ENCODE data around the gene WBP1L. TPM values are rescaled to one million over a fixed set of nuclear protein-coding genes. Genes with fewer than 3 reads are reported as not detected.

WBP1L gene
- total and polyA plus RNA-seq, 4 donors: 19.1 to 52.3 (median 45.2) TPM

DNA sequence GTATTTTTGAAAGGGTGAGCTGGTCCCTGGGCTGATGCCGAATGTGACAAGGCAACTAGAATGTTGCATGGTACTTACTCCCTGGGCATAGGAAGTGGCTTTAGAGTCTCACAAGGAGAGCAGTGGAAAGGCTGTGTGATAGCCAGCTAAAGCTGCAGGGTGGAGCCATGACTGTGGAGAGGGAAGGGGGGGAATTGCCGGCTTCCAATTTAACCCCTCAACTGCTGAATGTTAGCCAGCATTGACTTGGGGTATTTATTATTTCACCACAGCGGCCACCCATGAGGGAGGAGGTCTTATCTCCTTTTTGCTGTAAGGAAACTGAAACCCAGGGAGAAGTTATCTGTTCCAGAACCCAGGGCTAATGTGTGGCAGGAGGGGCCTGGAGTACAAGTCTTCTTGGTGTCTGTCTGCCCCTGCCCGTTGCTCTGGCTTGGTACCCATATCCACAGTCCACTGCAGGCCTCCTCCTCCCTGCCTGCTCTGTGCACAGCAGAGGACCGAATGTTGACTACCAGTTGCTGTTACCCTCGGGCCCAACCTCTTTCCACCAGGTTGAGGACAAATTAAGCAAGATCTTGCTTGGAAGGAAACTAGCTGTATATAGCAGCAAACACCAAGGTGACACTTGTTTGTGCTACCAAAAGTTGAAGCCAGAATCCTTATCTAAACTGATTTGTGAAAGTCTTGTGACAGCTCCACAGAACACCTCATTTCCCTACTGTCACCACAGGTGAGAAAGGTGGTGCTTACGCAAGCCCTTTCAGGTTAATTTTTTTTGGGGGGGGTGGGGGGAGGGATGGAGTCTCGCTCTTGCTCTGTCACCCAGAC lies 37.6 kb downstream of the WBP1L start:
- TF ChIP-seq, protein P1, sequence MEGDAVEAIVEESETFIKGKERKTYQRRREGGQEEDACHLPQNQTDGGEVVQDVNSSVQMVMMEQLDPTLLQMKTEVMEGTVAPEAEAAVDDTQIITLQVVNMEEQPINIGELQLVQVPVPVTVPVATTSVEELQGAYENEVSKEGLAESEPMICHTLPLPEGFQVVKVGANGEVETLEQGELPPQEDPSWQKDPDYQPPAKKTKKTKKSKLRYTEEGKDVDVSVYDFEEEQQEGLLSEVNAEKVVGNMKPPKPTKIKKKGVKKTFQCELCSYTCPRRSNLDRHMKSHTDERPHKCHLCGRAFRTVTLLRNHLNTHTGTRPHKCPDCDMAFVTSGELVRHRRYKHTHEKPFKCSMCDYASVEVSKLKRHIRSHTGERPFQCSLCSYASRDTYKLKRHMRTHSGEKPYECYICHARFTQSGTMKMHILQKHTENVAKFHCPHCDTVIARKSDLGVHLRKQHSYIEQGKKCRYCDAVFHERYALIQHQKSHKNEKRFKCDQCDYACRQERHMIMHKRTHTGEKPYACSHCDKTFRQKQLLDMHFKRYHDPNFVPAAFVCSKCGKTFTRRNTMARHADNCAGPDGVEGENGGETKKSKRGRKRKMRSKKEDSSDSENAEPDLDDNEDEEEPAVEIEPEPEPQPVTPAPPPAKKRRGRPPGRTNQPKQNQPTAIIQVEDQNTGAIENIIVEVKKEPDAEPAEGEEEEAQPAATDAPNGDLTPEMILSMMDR (IDR thresholded peaks at IDR 0.05; ENCODE audit: control extremely low read depth, extremely low read depth): no peak
- Histone ChIP-seq H3K4me1 (ENCODE audit: control insufficient read depth in 5 of 5, insufficient read depth in 5 of 5, low read length in 5 of 5) (peaks cover 40 to 65% (median 49%) of the 10 kb centered on the region in 5 donors), H3K27me3 (ENCODE audit: control insufficient read depth in 3 of 3, insufficient read depth in 3 of 3, low read length in 2 of 3) (no peaks in the 10 kb centered on the region), H3K27ac (ENCODE audit: low read depth in 1 of 2, low read length in 1 of 2) (peak overlapping the region; percentile 78 to 92), H3K36me3 (ENCODE audit: control insufficient read depth in 4 of 4, insufficient read depth in 4 of 4, low read length in 4 of 4) (peaks cover 0 to 3% (median 0%) of the 10 kb centered on the region in 4 donors), H3K4me3 (no peak overlapping the region), H3K9ac (ENCODE audit: insufficient read depth in 1 of 2, low read length in 2 of 2) (peak overlapping the region in 1 of 2 donors; percentile 36), H3K9me3 (ENCODE audit: control insufficient read depth in 4 of 4, insufficient read depth in 3 of 4, low read length in 3 of 4) (no peaks in the 10 kb centered on the region)
- DNase-seq: peak; percentile 69 to 81 (median 78)
- 36 to 48% methylated on average over 8 of the region's 8 CpGs for WGBS, 2 donors
- no peak for ATAC-seq (ENCODE audit: insufficient read depth, low FRiP score)

- Histone ChIP-seq H3K4me1 (ENCODE audit: control insufficient read depth in 5 of 5, insufficient read depth in 5 of 5, low read length in 5 of 5) (peaks cover 37 to 61% (median 54%) of the 10 kb centered on the region in 5 donors), H3K9me3 (ENCODE audit: control insufficient read depth in 4 of 4, insufficient read depth in 3 of 4, low read length in 3 of 4) (no peaks in the 10 kb centered on the region), H3K9ac (ENCODE audit: insufficient read depth in 1 of 2, low read length in 2 of 2) (peak overlapping the region in 1 of 2 donors; percentile 44), H3K36me3 (ENCODE audit: control insufficient read depth in 4 of 4, insufficient read depth in 4 of 4, low read length in 4 of 4) (peaks cover 0 to 3% (median 0%) of the 10 kb centered on the region in 4 donors), H3K4me3 (no peak overlapping the region), H3K27ac (ENCODE audit: low read depth in 1 of 2, low read length in 1 of 2) (peak overlapping the region; percentile 92 to 97), H3K27me3 (ENCODE audit: control insufficient read depth in 3 of 3, insufficient read depth in 3 of 3, low read length in 2 of 3) (no peaks in the 10 kb centered on the region)
- 50 to 65% methylated on average over 6 of the region's 6 CpGs for WGBS, 2 donors
- TF ChIP-seq, protein P1 (IDR thresholded peaks at IDR 0.05; ENCODE audit: control extremely low read depth, extremely low read depth): no peak
- DNase-seq: peak in 2 of 3 donors; percentile 51 to 74
- no peak for ATAC-seq (ENCODE audit: insufficient read depth, low FRiP score)
Observed at GRCh38 chr10:102781921-102782557, 38.3 kb downstream of the WBP1L start.

GRCh38 chr10:102782673-102783551 lies 39.2 kb downstream of the WBP1L start:
- Histone ChIP-seq H3K4me3 (no peak overlapping the region), H3K4me1 (ENCODE audit: control insufficient read depth in 5 of 5, insufficient read depth in 5 of 5, low read length in 5 of 5) (peaks cover 30 to 54% (median 52%) of the 10 kb centered on the region in 5 donors)
- DNase-seq: peak; percentile 58 to 87 (median 79)

More at GRCh38 chr10:102782673-102783551, 39.2 kb downstream of the WBP1L start:
- TF ChIP-seq, protein P1 (IDR thresholded peaks at IDR 0.05; ENCODE audit: control extremely low read depth, extremely low read depth): no peak
- peak overlapping the region in 1 of 2 donors; percentile 16 for H3K9ac ChIP-seq (ENCODE audit: insufficient read depth in 1 of 2, low read length in 2 of 2)
- ATAC-seq (ENCODE audit: insufficient read depth, low FRiP score): peak; percentile 76
- 26 to 44% methylated on average over 18 of the region's 18 CpGs for WGBS, 2 donors
- H3K27ac ChIP-seq (ENCODE audit: low read depth in 1 of 2, low read length in 1 of 2): peak overlapping the region; percentile 92 to 97
- no peaks in the 10 kb centered on the region for H3K9me3 ChIP-seq (ENCODE audit: control insufficient read depth in 4 of 4, insufficient read depth in 3 of 4, low read length in 3 of 4)
- peaks cover 0 to 3% (median 0%) of the 10 kb centered on the region in 4 donors for H3K36me3 ChIP-seq (ENCODE audit: control insufficient read depth in 4 of 4, insufficient read depth in 4 of 4, low read length in 4 of 4)
- H3K27me3 ChIP-seq (ENCODE audit: control insufficient read depth in 3 of 3, insufficient read depth in 3 of 3, low read length in 2 of 3): no peaks in the 10 kb centered on the region

Data from lung (tissue), 12 donors.